Esophagus squamous epithelium (tissue), 5 donors: Measurements from ENCODE around the gene RER1. TPM values are rescaled to one million over a fixed set of nuclear protein-coding genes. Genes with fewer than 3 reads are reported as not detected.

Experiments used
- DNase-seq: peaks from one replicate; lab custom pipeline; 2025; lab: John Stamatoyannopoulos, UW
- H3K27ac ChIP-seq, 4 donors: fragments of 200-600 bp; sonication (generic); one replicate each; pipeline ENCODE4 v1.5.1; 2016 to 2019; ENCODE audit warnings: mild to moderate bottlenecking in 1 of 4
- H3K27me3 ChIP-seq, 4 donors: fragments of 200-600 bp; sonication (generic); 1 replicate in 3 of 4; 2 replicates in 1 of 4; pipeline versions ENCODE4 v1.5.1 to v1.6.0; 2017 to 2021; ENCODE audit warnings: antibody characterized with exemption in 1 of 4
- H3K36me3 ChIP-seq, 3 donors: fragments of 200-600 bp; sonication (generic); one replicate each; pipeline ENCODE4 v1.5.1; 2016 to 2019
- H3K4me1 ChIP-seq, 3 donors: fragments of 200-600 bp; sonication (generic); one replicate each; pipeline ENCODE4 v1.5.1; 2017 to 2019
- H3K4me3 ChIP-seq, 4 donors: fragments of 200-600 bp; sonication (generic); 1 replicate in 3 of 4; 2 replicates in 1 of 4; pipeline ENCODE4 v1.5.1; 2016 to 2019; ENCODE audit warnings: mild to moderate bottlenecking in 2 of 4, moderate library complexity in 1 of 4
- H3K9me3 ChIP-seq, 3 donors: fragments of 200-600 bp; sonication (generic); one replicate each; pipeline ENCODE4 v1.5.1; 2016 to 2019
- CTCF ChIP-seq, 6 experiments: fragments of 450-650 bp in 4 of 6; fragments of 200-600 bp in 2 of 6; sonication (generic) in 2 of 6; IDR thresholded peaks; one replicate each; pipeline ENCODE4 v1.5.1; 2016 to 2019; ENCODE audit warnings: antibody characterized with exemption in 6 of 6, mild to moderate bottlenecking in 4 of 6, moderate library complexity in 4 of 6
- POLR2A ChIP-seq, 4 donors: fragments of 450-650 bp; IDR thresholded peaks; one replicate each; pipeline ENCODE4 v1.6.1; 2017; ENCODE audit warnings: antibody characterized with exemption in 4 of 4, mild to moderate bottlenecking in 4 of 4, moderate library complexity in 3 of 4
- WGBS, 2 donors: methylation state at CpG; one replicate each; pipeline ENCODE4 v1.1.5; 2018; 5-methylcytosine and 5-hydroxymethylcytosine counted together
- intact Hi-C: fragments of 100-400 bp; cut with DNase I; formaldehyde crosslinking; loops from one replicate; pipeline ENCODE4 v1.15.0; 2022
- total RNA-seq, 4 donors: library from RNA; depleted of rRNA; stranded (reverse); fragments of >200 nt; gene quantifications; one replicate each; pipeline ENCODE4 v1.1.0, GENCODE V29; 2016
- donor health status: DM: yes; HTN: yes; CAD: no.

The RER1 gene
- 100 to 1,000 TPM in 1 of 4 donors, 10 to 100 TPM in 3; 63.3 to 136 (median 75.7) TPM for total RNA-seq

DNA sequence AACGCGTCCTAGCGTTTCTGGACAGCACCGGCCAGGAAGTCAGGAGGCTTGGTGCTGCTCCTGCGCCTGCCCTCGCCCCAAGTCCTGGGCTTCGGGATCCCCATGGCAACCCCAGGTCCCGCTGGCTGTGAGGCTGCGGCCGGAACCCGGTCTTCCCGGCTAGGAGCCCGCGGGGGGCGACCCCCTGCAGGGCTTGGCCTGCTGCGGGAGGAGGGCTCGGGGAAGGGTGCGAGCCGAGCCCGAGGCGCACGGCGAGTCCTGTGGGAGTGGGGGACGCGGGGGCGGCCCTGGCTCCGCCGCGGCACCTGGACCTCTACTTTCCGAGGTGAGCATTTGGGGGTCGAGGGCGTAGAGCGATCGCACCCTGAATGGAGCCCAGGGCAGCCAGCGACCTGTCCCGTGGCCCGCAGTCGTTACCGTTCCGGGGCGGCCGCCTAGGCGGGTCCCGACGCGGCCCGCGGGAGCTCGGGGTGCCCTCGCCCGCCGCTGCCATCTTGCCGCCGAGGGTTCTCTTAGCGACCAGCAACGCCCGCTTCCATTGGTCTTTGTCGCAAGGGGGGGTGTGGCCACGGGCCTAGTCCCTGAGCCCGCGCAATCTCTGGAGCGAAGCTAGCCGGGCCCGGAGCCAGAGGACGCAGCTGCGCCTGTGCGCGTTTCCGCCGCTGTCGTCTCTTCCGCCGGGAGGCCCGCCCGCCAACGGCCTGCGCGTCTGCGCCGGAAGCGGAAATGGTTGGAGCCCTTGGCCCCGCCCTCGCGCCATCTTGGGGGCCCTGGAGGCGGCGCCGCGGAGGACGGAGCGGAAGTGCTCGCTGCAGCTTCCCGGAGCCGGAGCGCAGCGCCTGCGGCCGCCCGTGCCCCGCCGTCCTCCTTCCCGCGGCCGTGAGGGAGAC is at the start of gene RER1, which contains the start of gene MORN1:
RER1 (plus strand) TSS at position 801 of the 890 bp plus-strand sequence. CDS start 3,950 bp downstream, outside the sequence.
MORN1 (minus strand) TSS at position 514 of the 890 bp plus-strand sequence; CDS start at position 493, 21 bp downstream.
- intact Hi-C loops, result no loop called here
- H3K27me3 ChIP-seq, result no peaks in the 10 kb centered on the region
- H3K27ac ChIP-seq, result peak within 1 kb of the TSS; percentile 86 to 98 (median 96)
- TF ChIP-seq POLR2A (IDR thresholded peaks at IDR 0.05), result peak in 3 of 4 donors; percentile 72 to 90 (median 89)
- peak in 3 of 6 experiments; percentile 23 to 42 (median 28) for TF ChIP-seq CTCF (IDR thresholded peaks at IDR 0.05)
- DNase-seq, result peak; percentile 88
- peak within 1 kb of the TSS; percentile 63 to 100 (median 86) for H3K4me3 ChIP-seq
- H3K36me3 ChIP-seq, result peaks cover 0 to 54% (median 10%) of the 10 kb centered on the region in 3 donors
- H3K9me3 ChIP-seq, result no peaks in the 10 kb centered on the region
- 0% methylated on average over 2 of the region's 103 CpGs; no CpG with 5 or more reads in 1 of the 2 donors for WGBS, 2 donors
- H3K4me1 ChIP-seq, result peaks cover 37 to 65% (median 47%) of the 10 kb centered on the region in 3 donors

GRCh38 chr1:2342384-2343022 is 49.1 kb upstream of the RER1 start:
- H3K27ac ChIP-seq, result no peak overlapping the region
- H3K4me1 ChIP-seq, result peaks cover 0 to 10% (median 0%) of the 10 kb centered on the region in 3 donors
- no peak for DNase-seq
- 79 to 90% methylated on average over 20 of the region's 21 CpGs for WGBS, 2 donors
- TF ChIP-seq POLR2A (IDR thresholded peaks at IDR 0.05) (no peak), CTCF (IDR thresholded peaks at IDR 0.05) (no peak)
- H3K36me3 ChIP-seq, result no peaks in the 10 kb centered on the region
- intact Hi-C loops, result no loop called here
- H3K27me3 ChIP-seq, result peaks cover 0 to 18% (median 0%) of the 10 kb centered on the region in 4 donors
- no peak overlapping the region for H3K4me3 ChIP-seq
- no peaks in the 10 kb centered on the region for H3K9me3 ChIP-seq

- no peaks in the 10 kb centered on the region for H3K9me3 ChIP-seq
- no peak for DNase-seq
- no peak overlapping the region for H3K4me3 ChIP-seq
- TF ChIP-seq CTCF (IDR thresholded peaks at IDR 0.05) (no peak), POLR2A (IDR thresholded peaks at IDR 0.05) (no peak)
- H3K27me3 ChIP-seq, result peaks cover 0 to 18% (median 0%) of the 10 kb centered on the region in 4 donors
- no peak overlapping the region for H3K27ac ChIP-seq
- WGBS, 2 donors, result 73 to 86% methylated on average over 10 to 18 of the region's 39 CpGs
- peaks cover 0 to 10% (median 0%) of the 10 kb centered on the region in 3 donors for H3K4me1 ChIP-seq
- no peaks in the 10 kb centered on the region for H3K36me3 ChIP-seq
- intact Hi-C loops, result no loop called here
Observed at GRCh38 chr1:2343023-2343935, 48.4 kb upstream of the RER1 start.

DNA sequence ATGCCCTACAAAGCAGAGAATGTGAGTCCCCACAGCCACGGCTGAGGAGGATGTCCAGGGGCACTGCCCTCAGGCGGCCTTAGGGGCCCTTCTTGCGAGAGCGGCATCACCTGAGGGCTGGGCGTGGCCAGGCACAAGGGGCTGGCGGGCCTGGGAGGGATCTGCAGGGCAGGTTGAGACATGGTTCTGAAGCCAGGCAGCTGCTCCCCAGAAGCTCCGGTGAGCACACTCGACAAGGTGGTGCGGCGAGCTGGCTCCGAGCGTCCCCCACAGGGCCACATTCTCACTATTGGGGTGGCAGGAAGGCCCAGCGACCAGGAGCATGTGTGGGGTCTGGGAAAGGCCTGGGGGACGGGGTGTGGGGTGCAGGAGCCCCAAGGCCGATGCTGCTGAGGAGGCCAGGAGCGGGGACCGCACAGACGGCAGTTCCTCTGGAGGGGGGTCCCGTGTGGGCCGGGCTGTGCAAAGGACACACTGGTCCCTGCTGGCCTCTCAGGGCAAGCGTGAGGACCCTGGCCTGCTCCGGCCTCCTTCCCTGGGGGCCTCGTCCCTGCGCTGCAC is 47.4 kb upstream of the RER1 start:
- Histone ChIP-seq H3K9me3 (no peaks in the 10 kb centered on the region), H3K27ac (no peak overlapping the region), H3K27me3 (peaks cover 0 to 18% (median 0%) of the 10 kb centered on the region in 4 donors), H3K36me3 (no peaks in the 10 kb centered on the region), H3K4me3 (no peak overlapping the region), H3K4me1 (peaks cover 0 to 10% (median 0%) of the 10 kb centered on the region in 3 donors)
- TF ChIP-seq POLR2A (IDR thresholded peaks at IDR 0.05), result no peak
- no peak for TF ChIP-seq CTCF (IDR thresholded peaks at IDR 0.05)
- 20 to 37% methylated on average over 3 to 14 of the region's 24 CpGs for WGBS, 2 donors
- intact Hi-C loops, result no loop called here
- DNase-seq, result no peak
